AG09309 (cell line): ENCODE results near the gene RETREG2.

Source experiments
- DNase-seq: peaks from one replicate; pipeline ENCODE4 v3.0.0-alpha.2; 2010; ENCODE audit warnings: low read depth
- H3K4me3 ChIP-seq: 2 replicates; pipeline ENCODE4 v1.5.1; 2011; ENCODE audit warnings: mild to moderate bottlenecking, low read depth, low read length, moderate library complexity; ENCODE audit not compliant: control insufficient read depth
- CTCF ChIP-seq: IDR thresholded peaks from 2 replicates; pipeline ENCODE4 v1.5.1; 2011; ENCODE audit warnings: mild to moderate bottlenecking, low read depth, low read length, inconsistent platforms; ENCODE audit not compliant: insufficient read depth, control insufficient read depth; ENCODE audit errors: missing control alignments

RETREG2 gene

DNA sequence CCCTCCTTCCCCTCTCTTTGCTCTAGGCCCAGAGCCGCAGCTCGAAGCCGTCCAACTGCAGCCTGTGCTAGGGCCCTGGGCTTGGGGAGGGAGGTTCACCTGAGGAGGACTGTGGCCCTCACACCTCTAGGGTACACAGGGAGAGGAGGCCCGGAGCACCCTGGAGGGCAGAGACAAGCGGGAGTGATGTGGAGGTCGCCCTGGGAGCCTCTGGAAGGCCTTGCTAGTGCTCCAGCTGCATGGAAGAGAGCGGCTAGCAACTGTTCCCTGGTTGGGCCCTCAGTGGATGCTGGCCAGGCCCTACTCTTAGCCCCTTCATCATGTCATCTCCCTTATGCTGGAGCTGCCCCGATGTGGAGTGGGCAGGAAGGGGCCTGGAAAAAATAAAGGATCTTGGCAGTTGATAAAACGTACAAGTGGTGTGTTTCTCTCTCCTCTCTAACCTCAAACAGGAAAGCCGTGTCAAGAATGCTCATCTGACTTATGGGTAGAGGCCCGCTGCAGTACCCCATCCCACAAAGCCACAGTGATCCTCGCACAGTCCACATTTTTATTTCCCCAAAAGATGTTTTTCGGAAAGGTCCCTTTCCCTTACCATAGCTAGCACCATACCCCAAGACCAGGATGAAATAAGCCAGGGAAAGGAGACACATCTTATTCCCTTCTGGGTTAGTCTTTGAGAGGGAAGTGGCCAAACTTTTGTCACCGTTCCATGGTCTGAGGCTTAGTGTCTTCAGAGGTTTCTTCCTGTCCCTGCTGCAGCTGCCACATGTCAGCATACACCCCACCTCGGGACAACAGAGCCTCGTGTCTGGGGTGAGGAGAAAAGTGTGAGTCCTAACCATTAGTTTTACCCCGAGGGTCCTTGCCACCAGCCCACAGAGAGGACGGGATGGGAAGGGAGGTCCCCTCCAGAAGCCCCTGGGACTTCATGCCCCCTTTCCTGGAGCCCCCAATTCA is 31.4 kb downstream of the RETREG2 start:
- no peak for TF ChIP-seq CTCF
- no peak for DNase-seq
- H3K4me3 ChIP-seq, result no peak overlapping the region

GRCh38 chr2:219210196-219210885 is 32.3 kb downstream of the RETREG2 start:
- no peak for TF ChIP-seq CTCF
- no peak overlapping the region for H3K4me3 ChIP-seq

DNA sequence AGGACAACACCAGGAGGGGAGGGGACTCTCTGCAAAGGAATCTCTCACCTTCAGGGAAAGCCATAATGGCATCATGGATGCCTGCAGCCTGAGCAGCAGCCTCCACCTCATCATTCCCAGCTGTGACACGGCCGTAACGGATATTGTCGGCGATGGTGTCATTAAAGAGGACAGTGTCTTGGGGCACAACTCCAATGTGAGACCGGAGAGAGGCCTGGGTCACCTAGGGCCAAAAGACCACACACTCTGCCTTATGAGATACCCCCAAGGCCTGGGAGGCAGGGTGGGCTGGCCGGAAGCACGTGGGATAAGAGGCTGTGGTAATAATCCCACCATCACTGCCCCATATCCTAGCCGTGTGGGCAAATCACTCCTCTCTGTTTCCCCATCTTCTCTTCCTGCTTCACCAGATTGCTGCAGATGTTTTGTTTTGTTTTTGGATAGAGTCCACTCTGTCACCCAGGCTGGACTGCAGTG is 32.8 kb downstream of the RETREG2 start:
- H3K4me3 ChIP-seq, result no peak overlapping the region
- DNase-seq, result no peak
- no peak for TF ChIP-seq CTCF

More at GRCh38 chr2:219210196-219210885, 32.3 kb downstream of the RETREG2 start:
- no peak for DNase-seq

- no peak for DNase-seq
- TF ChIP-seq CTCF, result no peak
- H3K4me3 ChIP-seq, result no peak overlapping the region
These were observed 34.9 kb downstream of the RETREG2 start for GRCh38 chr2:219213026-219213415.

- TF ChIP-seq CTCF, result no peak
- no peak overlapping the region for H3K4me3 ChIP-seq
- DNase-seq, result no peak
These were observed 35.5 kb downstream of the RETREG2 start for GRCh38 chr2:219213486-219214071.

DNA sequence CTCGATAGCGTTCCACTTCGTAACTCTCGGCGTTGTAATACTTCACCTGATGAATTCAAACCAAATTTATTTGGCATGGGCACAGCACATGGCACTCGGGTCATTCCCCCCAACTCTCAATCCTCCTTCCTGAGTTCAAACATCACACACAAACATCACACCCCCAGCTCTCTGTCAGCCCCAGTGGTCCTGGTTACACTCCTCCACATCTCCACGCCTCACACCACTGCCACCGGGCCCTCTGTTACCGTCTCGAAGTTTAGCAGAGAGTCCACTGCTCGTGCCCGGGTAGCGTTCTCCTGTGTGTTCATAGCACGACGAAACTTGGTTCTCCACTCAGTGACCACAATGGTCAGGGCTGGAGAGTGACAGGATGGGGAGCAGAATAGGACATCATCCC is 36.1 kb downstream of the RETREG2 start:
- no peak for DNase-seq
- no peak overlapping the region for H3K4me3 ChIP-seq
- TF ChIP-seq CTCF, result no peak
